ENCODE data around the gene CRIM1.
"Not testable (repeated sequence)": the region's sequence is repeated elsewhere in the genome, so short reads cannot be mapped to it uniquely, and the experiment has no call there.

- TF ChIP-seq CTCF, POLR2A (IDR thresholded peaks at IDR 0.05): not testable (repeated sequence)
These were observed 45.1 kb upstream of the CRIM1 start for GRCh38 chr2:36310444-36310843.
